PC-3 (cell line): ENCODE measurements around the gene SYCP3. TPM values are rescaled to one million over a fixed set of nuclear protein-coding genes. Genes with fewer than 3 reads are reported as not detected.

Source experiments
- ATAC-seq: fragments of 200-7000 bp; cut with Tn5 transposase; 2 replicates; pipeline ENCODE4 v1.9.1; 2020; ENCODE audit warnings: mild to moderate bottlenecking, moderate library complexity
- BruUV-seq: library from RNA; stranded (reverse); fragments of 400-500 nt; replicated peaks from 2 replicates; lab custom pipeline; 2021; lab: Mats Ljungman, UMichigan
- CTCF ChIA-PET: fragments of 300-600 bp; sonication (Branson Sonifier 250); formaldehyde crosslinking; loops from one replicate; lab custom pipeline; 2022; ENCODE audit warnings: antibody characterized with exemption; lab: Charles Lee
- POLR2A ChIA-PET: fragments of 300-600 bp; sonication (Branson Sonifier 250); formaldehyde crosslinking; loops from one replicate; lab custom pipeline; 2022; ENCODE audit warnings: antibody characterized with exemption; ENCODE audit not compliant: unreplicated experiment; lab: Charles Lee
- DNase-seq: peaks from one replicate; pipeline ENCODE4 v3.0.0-alpha.2; 2015
- H2AFZ ChIP-seq: fragments of 300-600 bp; sonication (generic); 2 replicates; pipeline ENCODE4 v1.6.0; 2016; ENCODE audit warnings: antibody characterized with exemption, low read length
- H3F3A ChIP-seq: fragments of 300-600 bp; sonication (generic); one replicate; pipeline ENCODE4 v1.6.0; 2017; ENCODE audit warnings: antibody characterized with exemption, low read length, control low read depth, mild to moderate bottlenecking; ENCODE audit not compliant: unreplicated experiment
- H3K27ac ChIP-seq: fragments of 300-600 bp; sonication (generic); 2 replicates; pipeline ENCODE4 v1.5.1; 2016; ENCODE audit warnings: mild to moderate bottlenecking, low read length
- H3K27me3 ChIP-seq: fragments of 300-600 bp; sonication (generic); 2 replicates; pipeline ENCODE4 v1.6.1; 2016; ENCODE audit warnings: low read length, mixed read lengths
- H3K36me3 ChIP-seq: fragments of 300-600 bp; sonication (generic); 2 replicates; pipeline ENCODE4 v1.6.1; 2016; ENCODE audit warnings: low read depth, mixed run types, low read length, mixed read lengths
- H3K4me1 ChIP-seq: fragments of 300-600 bp; sonication (generic); 2 replicates; pipeline ENCODE4 v1.5.1; 2016; ENCODE audit warnings: low read length; ENCODE audit not compliant: insufficient read depth
- H3K4me2 ChIP-seq: fragments of 300-600 bp; sonication (generic); 2 replicates; pipeline ENCODE4 v1.6.0; 2016; ENCODE audit warnings: low read length
- H3K4me3 ChIP-seq: fragments of 300-600 bp; sonication (generic); 2 replicates; pipeline ENCODE4 v1.5.1; 2016; ENCODE audit warnings: mild to moderate bottlenecking, low read length, mixed read lengths
- H3K79me2 ChIP-seq: fragments of 300-600 bp; sonication (generic); 2 replicates; pipeline ENCODE4 v1.6.1; 2017; ENCODE audit warnings: low read length, mixed read lengths
- H3K9ac ChIP-seq: fragments of 300-600 bp; sonication (generic); 2 replicates; pipeline ENCODE4 v1.6.0; 2016; ENCODE audit warnings: mild to moderate bottlenecking, low read length
- H3K9me2 ChIP-seq: fragments of 300-600 bp; sonication (generic); replicated peaks from 2 replicates; pipeline ENCODE4 v1.6.1; 2016; ENCODE audit warnings: mixed run types, low read length, mixed read lengths
- H3K9me3 ChIP-seq: fragments of 300-600 bp; sonication (generic); 2 replicates; pipeline ENCODE4 v1.6.1; 2016; ENCODE audit warnings: low read length, mixed read lengths
- H4K20me1 ChIP-seq: fragments of 300-600 bp; sonication (generic); 2 replicates; pipeline ENCODE4 v1.6.1; 2016; ENCODE audit warnings: low read length, mixed read lengths
- EZH2 ChIP-seq: fragments of 300-600 bp; sonication (generic); IDR thresholded peaks from one replicate; pipeline ENCODE4 v1.6.1; 2017; ENCODE audit warnings: antibody characterized with exemption, mild to moderate bottlenecking, low read length; ENCODE audit not compliant: unreplicated experiment
- EZH2phosphoT487 ChIP-seq: fragments of 300-600 bp; sonication (generic); IDR thresholded peaks from 2 replicates; pipeline ENCODE4 v1.6.1; 2018; ENCODE audit warnings: mild to moderate bottlenecking, antibody characterized with exemption, low read length, borderline replicate concordance
- intact Hi-C: fragments of 100-400 bp; cut with micrococcal nuclease; formaldehyde crosslinking; loops from 2 replicates; pipeline ENCODE4 v1.9.0; 2023
- total RNA-seq: library from RNA; depleted of rRNA; stranded (reverse); fragments of >200 nt; gene quantifications from 2 replicates; pipeline ENCODE4 v1.2.3, GENCODE V29; 2014
- TF ChIP-seq, protein P1 (sequence below): fragments of 300-600 bp; sonication (generic); conservative IDR thresholded peaks from 2 replicates; pipeline ENCODE4 v1.5.1; 2017; ENCODE audit warnings: antibody characterized with exemption, low read depth, mild to moderate bottlenecking, low read length

Gene SYCP3
- total RNA-seq, 1 experiment from 2014 or later = not detected

DNA sequence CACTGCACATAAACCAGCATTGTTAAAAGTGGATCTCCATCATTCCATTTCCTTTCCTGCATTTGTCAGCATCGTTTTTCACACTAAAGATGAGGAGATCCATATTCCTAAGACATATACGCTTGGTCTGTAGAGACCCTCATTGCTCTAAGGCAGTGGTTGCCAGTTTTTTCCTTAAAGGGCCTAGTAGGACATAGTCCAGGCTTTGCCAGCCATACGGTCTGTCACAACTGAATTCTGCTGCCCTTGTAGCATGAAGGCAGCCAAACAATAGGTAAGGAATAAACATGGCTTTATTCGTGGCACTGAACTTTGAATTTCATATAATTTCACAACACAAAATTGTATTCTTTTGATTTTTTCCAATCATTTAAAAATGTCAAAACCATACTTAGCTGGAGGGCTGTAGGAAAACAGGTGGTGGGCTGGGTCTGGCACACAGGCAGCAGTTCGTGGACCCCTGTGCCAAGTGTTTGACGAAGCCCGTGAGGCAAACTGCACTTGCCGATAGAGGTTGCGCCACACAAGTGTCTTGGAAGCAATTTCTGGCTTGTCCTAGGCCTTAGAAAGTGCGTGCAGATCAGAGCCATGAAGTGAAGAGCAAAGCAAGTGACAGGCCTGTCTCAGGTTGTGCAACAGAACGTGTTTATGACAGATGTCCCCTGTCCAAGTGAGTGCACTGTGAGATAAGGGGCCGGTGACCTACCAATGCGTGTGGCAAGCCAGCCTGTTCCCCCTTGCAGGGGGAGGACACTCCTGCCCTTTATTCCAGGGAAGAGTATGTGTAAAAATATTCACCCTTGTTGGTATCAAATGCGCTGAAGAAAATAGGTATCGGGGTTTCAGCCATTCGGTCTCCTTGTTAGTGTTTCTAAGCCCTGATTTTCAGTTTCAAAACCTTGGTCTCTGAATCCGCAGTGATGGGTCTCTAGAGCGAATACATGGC, 42.7 kb downstream of the SYCP3 start:
- ATAC-seq (no peak), DNase-seq (peak; percentile 24)
- CTCF ChIA-PET = no interaction called here
- no peaks in the 10 kb centered on the region for H3F3A ChIP-seq
- intact Hi-C loops = loop anchor here (5.0 kb wide), 1 partner anchor 136 kb away; the partner anchor contains the start of gene GNPTAB
- H3K9me3 ChIP-seq = no peaks in the 10 kb centered on the region
- no peaks in the 10 kb centered on the region for H3K36me3 ChIP-seq
- H3K27me3 ChIP-seq = no peaks in the 10 kb centered on the region
- BruUV-seq = no TSS peak
- no peak overlapping the region for H3K27ac ChIP-seq
- peaks cover 27% of the 10 kb centered on the region for H3K79me2 ChIP-seq
- POLR2A ChIA-PET = no interaction called here
- peak overlapping the region; percentile 45 for H3K9ac ChIP-seq
- H3K4me2 ChIP-seq = peak overlapping the region; percentile 86
- H3K4me1 ChIP-seq = peaks cover 12% of the 10 kb centered on the region
- no peaks in the 10 kb centered on the region for H3K9me2 ChIP-seq
- H3K4me3 ChIP-seq = peak overlapping the region; percentile 89
- H4K20me1 ChIP-seq = no peaks in the 10 kb centered on the region
- H2AFZ ChIP-seq = peak overlapping the region; percentile 94
- TF ChIP-seq EZH2phosphoT487 (no peak), EZH2 (no peak)
- TF ChIP-seq, protein P1, sequence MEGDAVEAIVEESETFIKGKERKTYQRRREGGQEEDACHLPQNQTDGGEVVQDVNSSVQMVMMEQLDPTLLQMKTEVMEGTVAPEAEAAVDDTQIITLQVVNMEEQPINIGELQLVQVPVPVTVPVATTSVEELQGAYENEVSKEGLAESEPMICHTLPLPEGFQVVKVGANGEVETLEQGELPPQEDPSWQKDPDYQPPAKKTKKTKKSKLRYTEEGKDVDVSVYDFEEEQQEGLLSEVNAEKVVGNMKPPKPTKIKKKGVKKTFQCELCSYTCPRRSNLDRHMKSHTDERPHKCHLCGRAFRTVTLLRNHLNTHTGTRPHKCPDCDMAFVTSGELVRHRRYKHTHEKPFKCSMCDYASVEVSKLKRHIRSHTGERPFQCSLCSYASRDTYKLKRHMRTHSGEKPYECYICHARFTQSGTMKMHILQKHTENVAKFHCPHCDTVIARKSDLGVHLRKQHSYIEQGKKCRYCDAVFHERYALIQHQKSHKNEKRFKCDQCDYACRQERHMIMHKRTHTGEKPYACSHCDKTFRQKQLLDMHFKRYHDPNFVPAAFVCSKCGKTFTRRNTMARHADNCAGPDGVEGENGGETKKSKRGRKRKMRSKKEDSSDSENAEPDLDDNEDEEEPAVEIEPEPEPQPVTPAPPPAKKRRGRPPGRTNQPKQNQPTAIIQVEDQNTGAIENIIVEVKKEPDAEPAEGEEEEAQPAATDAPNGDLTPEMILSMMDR = no peak

DNA sequence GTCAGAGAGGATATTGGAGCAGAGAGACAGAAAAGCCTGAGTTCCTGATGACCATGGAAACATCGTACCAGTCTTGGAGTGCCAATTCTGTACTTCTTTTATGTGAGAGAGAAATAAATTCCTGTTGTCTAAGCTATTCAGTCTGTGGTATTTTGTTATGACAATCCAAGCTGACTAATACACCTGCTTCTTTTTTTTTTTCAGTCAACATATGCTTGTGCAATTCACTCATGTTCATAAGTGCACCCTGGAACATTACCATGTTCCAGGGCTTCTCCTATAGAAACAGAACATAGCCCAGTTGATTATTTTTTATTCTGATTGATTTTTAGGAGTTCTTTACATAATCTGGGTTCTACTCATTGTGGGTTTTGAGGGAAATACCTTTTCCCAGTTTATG, 43.6 kb downstream of the SYCP3 start:
- TF ChIP-seq, protein P1 = no peak
- no peak for TF ChIP-seq EZH2
- TF ChIP-seq EZH2phosphoT487 = no peak
- Histone ChIP-seq H2AFZ (no peak overlapping the region), H3K4me1 (peaks cover 12% of the 10 kb centered on the region), H3K79me2 (peaks cover 23% of the 10 kb centered on the region), H3K4me2 (no peak overlapping the region), H3F3A (no peaks in the 10 kb centered on the region), H3K9me2 (no peaks in the 10 kb centered on the region), H3K9me3 (no peaks in the 10 kb centered on the region), H4K20me1 (no peaks in the 10 kb centered on the region), H3K27ac (no peak overlapping the region), H3K36me3 (no peaks in the 10 kb centered on the region), H3K4me3 (no peak overlapping the region), H3K27me3 (no peaks in the 10 kb centered on the region), H3K9ac (no peak overlapping the region)
- POLR2A ChIA-PET = no interaction called here
- CTCF ChIA-PET = no interaction called here
- no TSS peak for BruUV-seq
- ATAC-seq = no peak
- peak; percentile 53 for DNase-seq
- intact Hi-C loops = loop anchor here (5.0 kb wide), 1 partner anchor 137 kb away; the partner anchor contains the start of gene GNPTAB

DNA sequence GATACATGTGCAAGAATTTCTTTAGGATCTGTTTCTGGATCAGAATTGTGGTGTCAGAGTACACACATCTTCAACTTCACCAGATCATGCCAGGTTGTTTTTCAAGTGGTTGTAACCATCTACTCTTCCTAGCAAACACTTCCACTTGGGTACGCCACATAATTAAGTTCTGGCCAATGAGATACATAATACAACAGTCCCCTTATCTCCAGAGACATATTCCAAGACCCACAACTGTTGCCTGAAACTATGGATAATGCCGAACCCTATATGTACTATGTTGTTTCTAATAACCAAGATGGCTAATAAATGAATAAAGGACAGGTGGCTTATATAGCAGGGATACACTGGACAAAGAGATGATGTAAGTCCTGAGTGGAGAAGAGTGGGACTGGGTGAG, 44.3 kb downstream of the SYCP3 start:
- CTCF ChIA-PET = no interaction called here

More for the DNA sequence above, 44.3 kb downstream of the SYCP3 start:
- Histone ChIP-seq H4K20me1 (no peaks in the 10 kb centered on the region), H3K9ac (no peak overlapping the region), H3K4me2 (no peak overlapping the region), H3K79me2 (peaks cover 20% of the 10 kb centered on the region), H3K27ac (no peak overlapping the region), H3K4me1 (peaks cover 12% of the 10 kb centered on the region), H2AFZ (no peak overlapping the region), H3K9me3 (no peaks in the 10 kb centered on the region), H3K27me3 (no peaks in the 10 kb centered on the region), H3K4me3 (no peak overlapping the region), H3F3A (no peaks in the 10 kb centered on the region), H3K36me3 (no peaks in the 10 kb centered on the region), H3K9me2 (no peaks in the 10 kb centered on the region)
- intact Hi-C loops = loop anchor here (5.0 kb wide), 1 partner anchor 137 kb away; the partner anchor contains the start of gene GNPTAB
- no peak for ATAC-seq
- DNase-seq = no peak
- POLR2A ChIA-PET = no interaction called here
- BruUV-seq = no TSS peak
- no peak for TF ChIP-seq EZH2
- TF ChIP-seq, protein P1 = no peak
- no peak for TF ChIP-seq EZH2phosphoT487
